EL (cell line): ENCODE results near the gene PDE11A.
"Not testable (repeated sequence)": the region's sequence is repeated elsewhere in the genome, so short reads cannot be mapped to it uniquely, and the experiment has no call there.

Experiments
- DNase-seq: peaks from one replicate; pipeline ENCODE4 v3.0.0-alpha.2; 2016

Gene PDE11A

GRCh38 chr2:178072383-178073301 lies at the start of gene PDE11A:
TSS of gene PDE11A (minus strand) at chr2:178072777. CDS start at chr2:178072437, 340 bp downstream.
- peak; percentile 89 for DNase-seq

GRCh38 chr2:178119179-178119922 lies 46.8 kb upstream of the PDE11A start:
- DNase-seq = no peak

DNA sequence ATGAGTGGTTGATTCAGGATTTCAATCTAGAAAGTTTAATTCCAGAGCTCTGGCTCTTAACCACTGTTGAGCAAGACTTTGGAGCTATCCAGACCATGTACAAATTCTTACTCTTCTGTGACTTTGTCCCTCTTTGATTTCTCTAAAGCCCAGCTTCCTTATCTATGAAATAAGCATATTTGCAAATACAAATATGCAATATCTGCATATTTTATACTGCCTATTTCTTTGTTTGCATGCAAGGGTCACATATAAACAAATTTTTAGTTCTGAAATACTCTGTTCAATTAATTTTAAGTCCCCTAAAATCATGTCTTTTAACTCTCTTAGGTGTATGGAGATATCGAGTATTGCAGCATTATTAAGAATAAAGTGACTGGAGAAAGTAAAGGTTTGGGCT lies 45.1 kb upstream of the PDE11A start:
- no peak for DNase-seq

GRCh38 chr2:178115271-178115670 lies 42.7 kb upstream of the PDE11A start:
- no peak for DNase-seq

DNA sequence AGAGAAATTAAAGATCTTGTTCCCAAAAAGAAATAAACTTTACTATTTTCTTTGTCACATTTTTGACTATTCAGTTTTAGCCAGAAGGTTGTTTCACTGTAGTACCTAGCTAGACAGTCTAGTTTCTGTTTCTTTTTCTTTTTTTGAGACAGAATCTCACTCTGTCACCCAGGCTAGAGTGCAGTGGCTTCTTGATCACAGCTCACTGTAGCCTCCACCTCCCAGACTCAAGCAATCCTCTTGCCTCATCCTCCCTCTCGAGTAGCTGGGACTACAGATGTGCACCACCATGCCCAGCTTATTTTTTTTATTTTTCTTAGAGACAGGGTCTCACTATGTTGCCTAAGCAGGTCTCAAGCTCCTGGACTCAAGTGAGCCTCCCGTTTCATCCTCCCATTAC lies 41.9 kb upstream of the PDE11A start:
- no peak for DNase-seq

DNA sequence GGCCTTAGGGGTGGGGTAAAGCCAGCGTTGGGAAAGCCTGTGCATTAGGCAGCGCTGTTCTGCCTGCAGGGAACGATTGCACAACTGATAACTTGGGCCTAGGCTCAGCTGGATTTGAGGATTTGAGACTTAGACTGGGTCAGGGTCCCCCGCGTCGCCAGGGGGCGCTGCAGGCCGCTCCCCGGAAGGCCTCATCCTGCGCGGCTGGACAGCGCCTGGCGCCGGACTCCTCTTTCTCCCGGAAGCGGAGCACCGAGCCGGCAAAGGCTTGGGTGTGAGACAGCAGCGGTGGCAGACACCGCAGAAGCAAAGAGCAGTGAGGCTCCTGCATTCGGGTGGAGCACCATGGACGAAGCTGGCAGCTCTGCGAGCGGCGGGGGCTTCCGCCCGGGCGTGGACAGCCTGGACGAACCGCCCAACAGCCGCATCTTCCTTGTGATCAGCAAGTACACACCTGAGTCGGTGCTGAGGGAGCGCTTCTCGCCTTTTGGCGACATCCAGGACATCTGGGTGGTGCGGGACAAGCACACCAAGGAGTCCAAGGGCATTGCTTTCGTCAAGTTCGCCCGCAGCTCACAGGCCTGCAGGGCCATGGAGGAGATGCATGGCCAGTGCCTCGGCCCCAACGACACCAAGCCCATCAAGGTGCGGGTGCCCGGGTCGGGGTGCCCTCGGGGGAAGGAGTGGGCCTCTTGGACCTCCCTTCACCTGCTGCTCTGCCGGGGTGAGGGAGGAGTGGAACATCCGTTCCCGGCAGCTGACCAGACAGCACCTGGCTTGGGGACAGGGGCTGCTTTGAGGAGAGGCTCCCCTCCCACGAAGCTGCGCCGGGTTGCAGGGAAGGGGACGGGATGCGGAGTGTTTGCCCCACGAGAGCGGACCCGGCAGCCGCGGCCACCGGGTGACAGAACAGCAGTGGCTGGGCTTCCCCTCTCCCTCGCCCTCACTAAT lies 39.9 kb upstream of the PDE11A start, which contains the start of gene RBM45:
RBM45 (plus strand) TSS at position 236 of the 951 bp plus-strand sequence; CDS start at position 346, 110 bp downstream.
- DNase-seq = peak; percentile 93

DNA sequence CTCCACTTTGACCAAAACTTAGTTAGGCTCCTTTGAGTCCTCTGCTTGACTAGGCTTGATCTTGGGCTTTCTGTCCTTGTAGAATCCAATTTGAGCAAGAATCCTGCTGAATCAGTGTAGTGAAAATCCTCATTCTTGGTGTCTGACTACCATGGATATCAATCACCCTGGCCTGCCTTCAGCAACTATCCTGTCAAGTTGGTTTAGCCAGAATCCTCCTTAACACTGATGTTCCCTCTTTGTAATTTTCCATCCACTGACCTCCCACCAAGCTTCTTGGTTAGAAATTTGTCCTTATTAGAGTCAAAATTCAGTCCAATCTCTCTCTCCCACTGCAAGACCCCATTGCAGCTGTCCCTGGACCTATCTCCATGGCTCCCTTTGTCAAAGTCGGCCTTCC lies 39.2 kb upstream of the PDE11A start:
- DNase-seq = no peak

- DNase-seq = no peak
Observed at GRCh38 chr2:178110681-178111080, 38.1 kb upstream of the PDE11A start.

- peak; percentile 44 for DNase-seq
Observed at GRCh38 chr2:178109813-178110212, 37.2 kb upstream of the PDE11A start.

DNA sequence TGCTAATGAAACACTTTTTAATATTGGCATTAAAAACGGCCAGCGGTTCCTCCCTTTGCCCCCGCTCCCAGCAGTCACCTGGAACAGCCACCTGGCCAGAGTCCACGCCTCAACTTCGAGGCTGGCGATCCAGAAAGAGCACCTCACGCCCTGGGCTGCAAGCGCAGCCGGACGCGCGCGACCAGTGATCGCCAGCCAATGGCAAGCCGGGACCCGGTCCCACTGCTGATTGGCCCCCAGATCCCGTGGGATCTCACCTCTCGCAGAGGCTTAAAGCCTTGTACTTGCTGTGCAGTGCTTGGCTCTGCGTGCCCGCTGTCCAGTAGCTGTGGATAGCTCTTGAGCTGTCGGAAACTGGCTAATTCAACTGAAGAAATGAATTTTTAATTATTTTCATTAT lies 35.6 kb upstream of the PDE11A start:
- DNase-seq = no peak

GRCh38 chr2:178106053-178106452 lies 33.5 kb upstream of the PDE11A start:
- DNase-seq = no peak

GRCh38 chr2:178105566-178105965 lies 33.0 kb upstream of the PDE11A start:
- DNase-seq = no peak

- DNase-seq = peak; percentile 14
Observed at GRCh38 chr2:178101321-178102079, 28.9 kb upstream of the PDE11A start.

DNA sequence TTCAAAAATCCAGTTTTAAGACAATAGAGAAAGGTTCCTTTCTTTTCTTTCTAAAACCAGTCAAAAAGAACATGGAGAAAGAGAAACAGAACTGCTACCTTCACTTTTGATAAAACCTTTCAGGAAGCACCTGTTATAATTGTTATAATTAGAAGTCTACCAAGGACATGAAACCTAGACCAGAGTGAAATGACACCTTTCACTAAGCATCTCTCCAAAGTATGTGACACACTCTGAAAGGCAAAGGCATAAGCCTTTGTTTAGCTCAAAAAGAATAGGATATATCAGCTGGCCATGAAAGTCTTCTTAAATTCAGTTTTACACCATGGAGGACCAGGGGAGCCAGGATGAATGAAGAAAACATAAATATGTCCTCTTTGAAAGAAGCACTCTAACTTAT lies 20.9 kb upstream of the PDE11A start:
- DNase-seq = no peak

GRCh38 chr2:178088774-178089270 lies 16.2 kb upstream of the PDE11A start:
- no peak for DNase-seq

GRCh38 chr2:178084273-178084672 lies 11.7 kb upstream of the PDE11A start:
- no peak for DNase-seq

GRCh38 chr2:178082408-178083045 lies 9.9 kb upstream of the PDE11A start:
- DNase-seq = no peak

DNA sequence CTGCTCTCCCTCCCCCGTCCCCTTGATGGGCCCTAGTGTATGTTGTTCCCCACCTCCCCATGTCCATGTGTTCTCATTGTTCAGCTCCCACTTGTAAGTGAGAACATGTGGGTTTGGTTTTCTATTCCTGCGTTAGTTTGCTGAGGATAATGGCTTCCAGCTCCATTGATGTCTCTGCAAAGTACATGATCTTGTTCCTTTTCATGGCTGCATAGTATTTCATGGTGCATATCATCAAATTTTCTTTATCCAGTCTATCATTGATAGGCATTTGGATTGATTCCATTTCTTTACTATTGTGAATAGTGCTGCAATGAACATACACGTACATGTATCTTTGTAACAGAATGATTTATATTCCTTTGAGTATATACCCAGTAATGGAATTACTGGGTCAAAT lies 6.7 kb upstream of the PDE11A start:
- not testable (repeated sequence) for DNase-seq

DNA sequence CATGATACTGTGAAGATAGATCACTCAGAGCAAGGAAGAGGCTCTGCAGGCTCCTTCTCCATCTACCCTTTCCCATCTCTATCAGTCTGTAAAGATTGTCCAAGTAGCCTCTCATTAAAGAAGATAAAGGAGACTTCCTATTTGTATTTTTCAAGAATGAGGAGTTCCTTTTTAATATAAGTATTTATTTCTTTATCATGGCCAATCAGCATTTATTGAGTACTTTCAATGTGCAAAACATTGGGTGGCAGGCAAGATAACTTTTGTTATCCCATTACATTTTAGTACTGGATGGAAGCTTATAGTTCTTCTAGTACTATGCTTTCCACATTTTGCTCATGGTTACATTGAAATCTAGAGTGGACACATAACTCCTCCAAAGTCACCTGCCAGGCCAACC lies 3.6 kb upstream of the PDE11A start:
- DNase-seq = no peak

GRCh38 chr2:178075006-178075326 lies 2.4 kb upstream of the PDE11A start:
- no peak for DNase-seq
